Raji (cell line): Measurements from ENCODE around the gene CDH16.

Experiments
- POLR2A ChIP-seq: IDR thresholded peaks from 2 replicates; pipeline ENCODE4 v1.6.1; 2011; ENCODE audit warnings: low read depth, low read length, control low read depth; ENCODE audit not compliant: insufficient read depth

The CDH16 gene

DNA sequence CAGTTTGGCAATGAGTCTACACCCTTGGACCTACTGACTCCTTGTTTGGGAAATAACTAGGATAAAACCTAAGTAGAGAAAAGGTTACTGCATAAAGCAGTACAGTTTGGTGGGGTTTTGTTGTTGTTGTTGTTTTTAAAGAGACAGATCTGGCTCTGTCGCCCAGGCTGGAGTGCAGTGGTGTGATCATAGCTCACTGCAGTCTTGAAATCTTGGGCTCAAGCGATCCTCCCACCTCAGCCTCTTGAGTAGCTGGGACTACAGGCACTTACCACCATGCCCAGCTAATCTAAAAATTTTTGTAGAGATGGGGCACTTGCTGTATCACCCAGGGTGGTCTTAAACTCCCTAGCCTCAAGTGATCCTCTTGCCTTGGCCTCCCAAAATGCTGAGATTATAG, 37.1 kb downstream of the CDH16 start:
- no peak for TF ChIP-seq POLR2A

DNA sequence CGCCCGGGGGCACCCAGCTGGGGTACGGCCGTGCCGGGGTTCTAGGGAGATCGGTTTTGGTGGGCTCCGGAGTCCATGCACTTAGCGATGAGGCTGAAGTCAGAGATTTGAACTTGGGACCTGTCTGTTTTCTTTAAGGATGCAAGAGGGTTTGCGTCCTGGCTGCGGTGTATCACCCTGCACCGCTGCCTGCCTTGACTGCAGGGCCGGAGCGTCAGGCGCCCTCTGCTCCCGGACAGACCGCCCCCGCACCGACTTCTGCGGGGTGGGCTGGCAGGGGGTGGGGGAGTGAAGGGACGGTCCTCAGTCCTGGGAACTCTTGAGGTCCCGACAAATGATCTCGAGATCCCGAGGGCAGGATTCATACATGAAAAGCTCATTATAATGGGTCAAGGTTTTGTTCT, 37.7 kb downstream of the CDH16 start:
- TF ChIP-seq POLR2A = no peak

DNA sequence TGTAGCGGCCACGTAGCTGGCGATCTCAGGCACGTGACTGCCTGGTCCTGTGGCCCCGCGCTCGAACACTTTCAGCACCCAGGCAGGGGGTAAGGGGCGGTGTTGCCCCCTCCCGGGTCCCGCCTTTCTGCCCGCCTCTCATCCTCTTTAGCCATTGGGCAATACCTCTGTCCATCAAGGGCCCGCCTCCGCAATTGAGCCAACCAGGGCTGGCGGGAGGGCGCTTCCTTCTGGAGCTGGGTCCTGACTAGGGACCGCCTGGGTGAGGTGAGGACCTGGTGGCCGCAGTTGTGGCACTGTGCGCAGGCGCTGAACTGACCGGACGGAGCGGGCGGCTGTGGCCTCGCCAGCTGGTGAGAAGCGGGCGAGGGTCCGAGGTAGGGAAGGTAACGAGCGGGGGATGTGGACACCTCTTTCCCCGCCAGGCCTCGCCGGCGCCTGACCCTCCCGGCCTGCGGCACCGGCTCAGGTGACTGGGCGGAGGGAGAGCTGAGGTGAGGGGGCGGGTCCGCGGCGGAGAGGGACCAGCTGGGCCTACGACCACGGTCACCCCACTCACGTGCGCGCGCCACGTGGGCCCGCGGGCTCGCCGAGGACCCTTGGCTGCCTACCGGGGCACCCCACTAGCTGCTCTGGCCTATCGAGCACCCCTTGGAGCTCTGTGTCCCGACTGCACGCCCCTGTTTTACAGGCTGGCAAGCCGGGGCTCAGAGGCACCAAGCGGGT, 38.2 kb downstream of the CDH16 start, which contains the start of gene PDP2:
Gene PDP2, plus strand, starts transcription at position 228 of the 726 bp plus-strand sequence. CDS start 3,770 bp downstream, outside the sequence.
- TF ChIP-seq POLR2A = peak; percentile 88

DNA sequence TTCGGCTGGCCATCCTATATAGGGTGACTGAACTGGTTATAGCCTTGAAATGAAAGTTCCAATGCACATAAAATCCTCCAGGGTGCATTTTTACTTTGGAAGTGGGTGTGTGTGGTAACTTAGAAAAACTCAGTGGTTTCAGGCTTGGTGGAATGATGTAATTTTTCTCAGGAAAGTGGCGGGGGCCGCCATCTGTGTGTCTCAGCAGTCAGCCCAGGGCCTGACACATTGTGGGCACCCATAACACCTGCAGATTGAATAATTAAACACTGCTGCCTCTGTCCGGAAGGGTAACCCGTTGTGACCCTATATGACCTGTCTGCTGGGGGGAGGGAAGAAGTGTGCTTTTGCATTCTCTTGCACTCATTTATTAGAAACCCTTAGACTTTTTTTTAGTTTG, 40.6 kb downstream of the CDH16 start:
- TF ChIP-seq POLR2A = no peak

DNA sequence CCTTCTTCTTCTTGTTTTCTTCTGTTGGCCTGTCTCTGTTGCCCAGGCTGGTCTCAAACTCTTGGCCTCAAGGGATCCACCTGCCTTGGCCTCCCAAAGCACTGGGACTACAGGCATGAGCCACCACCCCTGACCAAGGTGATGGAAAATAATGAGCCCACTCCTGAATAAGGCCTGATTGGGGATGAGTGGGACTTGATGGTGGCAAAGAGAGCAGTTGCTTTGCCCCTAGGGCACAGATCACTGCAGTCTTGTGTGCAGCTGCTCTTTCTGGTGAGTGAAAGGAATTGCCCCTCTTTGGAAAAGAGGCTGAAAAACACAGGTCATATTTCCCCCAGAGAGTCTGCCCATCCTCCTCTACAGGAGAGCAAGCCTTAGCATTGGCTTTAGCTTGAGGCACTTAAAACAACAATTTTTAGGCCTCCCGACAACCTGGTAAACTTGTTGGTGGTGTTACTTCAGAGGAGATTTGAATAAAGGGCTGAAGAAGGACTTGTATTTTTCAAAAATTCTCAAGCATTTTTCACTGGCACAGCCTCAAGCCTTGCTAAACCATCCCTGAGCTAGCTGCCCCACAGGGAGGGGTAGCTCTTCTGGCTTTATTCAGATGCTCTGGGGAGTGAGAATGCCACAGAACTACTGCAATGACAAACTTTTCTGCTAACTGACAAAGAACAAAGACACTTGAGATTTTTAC, 44.5 kb downstream of the CDH16 start:
- no peak for TF ChIP-seq POLR2A

DNA sequence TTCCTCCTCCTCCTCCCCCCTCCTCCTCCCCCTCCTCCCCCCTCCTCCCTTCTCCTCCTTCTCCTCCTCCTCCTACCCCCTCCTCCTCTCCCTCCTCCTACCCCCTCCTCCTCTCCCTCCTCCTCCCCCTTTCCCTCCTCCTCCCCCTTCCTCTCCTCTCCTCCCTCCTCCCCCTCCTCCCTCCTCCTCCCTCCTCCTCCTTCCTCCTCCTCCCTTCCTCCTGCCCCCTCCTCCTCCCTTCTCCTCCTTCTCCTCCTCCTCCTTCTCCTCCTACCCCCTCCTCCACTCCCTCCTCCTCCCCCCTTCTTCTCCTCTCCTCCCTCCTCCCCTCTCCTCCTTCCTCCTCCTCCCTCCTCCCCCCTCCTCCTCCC, 45.0 kb downstream of the CDH16 start:
- no peak for TF ChIP-seq POLR2A

DNA sequence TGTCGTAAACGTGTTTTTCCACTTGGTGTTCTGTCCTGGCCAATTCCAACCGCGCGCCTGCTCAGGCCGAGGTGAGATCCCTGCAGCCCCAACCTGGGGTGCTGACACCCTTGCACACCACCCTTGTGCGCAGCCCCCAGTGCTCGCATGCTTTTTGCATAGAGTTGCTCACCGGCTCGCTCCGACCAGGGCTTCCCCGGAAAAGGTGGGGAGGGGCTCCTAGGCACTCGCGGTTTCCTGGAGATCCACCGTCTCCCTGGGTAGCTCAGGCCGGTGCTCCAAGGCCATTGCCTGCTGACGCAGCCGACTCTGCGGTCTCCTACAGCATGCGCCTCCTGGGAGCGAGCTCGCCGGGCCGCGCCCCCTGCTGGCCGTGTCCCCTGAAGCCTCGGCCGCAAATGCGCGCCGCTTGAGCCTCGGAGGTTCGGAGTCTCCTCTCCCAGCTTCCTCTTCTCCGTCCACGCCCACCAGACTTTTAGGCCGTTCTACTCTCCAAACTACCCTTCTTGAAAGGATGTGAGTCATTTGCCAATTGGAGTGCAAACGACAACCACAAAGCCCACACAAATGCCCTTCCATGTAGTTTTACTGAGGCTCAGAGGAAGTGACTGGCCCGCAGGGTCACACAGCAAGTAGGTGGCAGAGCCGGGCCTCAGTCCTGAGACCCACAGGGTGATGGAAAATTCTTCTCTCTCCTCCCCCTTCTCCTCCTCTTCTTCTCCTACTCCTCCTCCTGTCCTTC, 45.6 kb downstream of the CDH16 start:
- peak; percentile 30; the same call in 1 of the 2 replicates for TF ChIP-seq POLR2A

DNA sequence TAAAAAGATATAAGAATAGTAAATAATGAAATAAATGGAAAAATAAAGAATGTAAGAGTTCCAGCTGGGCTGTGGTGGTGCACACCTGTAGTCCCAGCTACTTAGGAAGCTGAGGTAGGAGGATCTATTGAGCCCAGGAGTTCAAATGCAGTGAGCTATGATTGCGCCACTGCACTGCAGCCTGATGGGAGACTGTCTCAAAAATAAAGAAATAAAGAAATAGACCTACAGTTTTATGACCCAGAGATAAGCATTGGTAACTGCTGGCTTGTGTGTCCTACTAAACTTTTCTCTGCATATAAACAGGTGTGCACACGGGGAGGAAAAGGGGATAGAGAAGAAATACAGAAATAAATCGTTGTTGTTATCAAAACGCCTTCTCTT, 46.1 kb downstream of the CDH16 start:
- TF ChIP-seq POLR2A = no peak

DNA sequence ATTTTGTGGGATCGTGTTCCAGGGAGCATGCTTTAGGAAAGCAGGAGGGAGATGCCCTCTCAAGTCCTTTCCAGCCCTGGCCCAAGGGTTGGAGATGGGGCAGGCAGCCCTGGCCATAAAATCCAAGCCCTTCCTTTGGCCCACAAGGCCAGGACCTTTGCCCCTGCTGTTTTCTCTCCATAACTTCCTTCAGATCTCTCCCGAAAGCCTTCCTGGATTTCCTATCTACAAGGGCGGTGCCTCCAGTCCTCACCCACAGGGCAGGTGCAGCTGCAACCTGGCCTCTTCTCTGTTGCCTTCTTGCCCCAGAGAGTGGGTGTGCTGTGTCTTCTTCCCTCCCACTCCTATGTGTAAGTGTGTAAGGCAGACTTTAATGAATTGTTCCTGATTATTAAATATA, 46.8 kb downstream of the CDH16 start:
- no peak for TF ChIP-seq POLR2A

DNA sequence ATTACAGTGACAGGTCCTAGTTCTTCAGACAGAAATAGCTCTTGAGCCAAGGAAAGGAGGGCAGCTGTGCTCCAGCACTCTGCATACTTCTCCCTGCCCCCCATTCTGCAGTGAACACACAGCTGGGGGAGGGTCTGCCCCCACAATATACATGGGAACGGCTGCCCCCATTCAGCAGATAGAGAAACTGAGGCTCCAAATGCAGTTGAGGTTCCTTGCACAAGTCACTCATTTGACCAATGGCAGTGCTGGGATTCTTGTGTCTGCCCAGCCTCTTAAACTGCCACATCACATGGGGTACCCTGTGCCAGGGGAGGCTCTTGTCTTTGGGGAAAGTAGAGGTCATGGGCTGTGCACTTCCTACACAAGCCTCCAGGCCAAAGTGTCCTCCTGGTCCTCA, 49.3 kb downstream of the CDH16 start:
- TF ChIP-seq POLR2A = no peak

DNA sequence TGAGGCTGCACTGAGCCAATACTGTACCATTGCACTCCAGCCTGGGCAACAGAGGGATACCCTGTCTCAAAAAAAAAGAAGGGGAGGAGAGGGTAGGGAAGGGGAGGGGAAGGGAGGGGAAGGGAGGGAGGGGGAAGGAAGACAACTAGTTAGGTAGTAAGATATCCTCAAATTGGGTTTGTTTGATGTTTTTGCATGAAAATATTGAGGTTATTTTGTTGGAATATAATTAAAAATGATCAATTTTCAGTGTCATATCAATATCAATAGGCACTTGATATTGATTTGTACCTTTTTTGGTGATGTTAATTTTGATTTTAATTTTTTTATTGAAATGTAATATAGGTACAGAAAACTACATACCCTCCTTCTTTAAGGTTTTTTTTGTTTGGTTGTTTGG, 55.0 kb downstream of the CDH16 start:
- no peak for TF ChIP-seq POLR2A

DNA sequence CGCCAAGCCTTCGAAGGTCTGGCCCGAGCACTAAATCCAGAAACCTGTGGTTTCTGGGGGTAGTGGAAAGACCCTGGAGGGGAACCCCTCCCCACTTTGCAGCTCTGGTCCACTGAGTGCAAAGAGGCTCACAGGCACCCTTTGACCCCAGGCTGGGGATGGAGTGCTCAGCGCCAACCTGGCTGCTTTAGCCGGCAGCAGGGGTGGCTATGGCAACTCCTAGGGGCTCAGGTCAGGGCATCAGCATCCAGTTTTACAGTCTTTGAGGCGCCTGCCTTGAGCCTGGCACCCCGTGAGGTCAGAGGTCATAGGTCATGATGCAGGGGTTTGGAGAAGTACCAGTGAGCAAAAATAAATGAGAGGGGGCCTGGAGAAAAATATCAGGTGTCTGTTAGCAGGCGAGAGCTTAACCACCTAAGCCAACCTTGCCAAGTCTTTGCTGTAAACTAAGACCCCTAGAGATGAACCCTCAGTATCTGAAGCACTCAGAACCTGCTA, 56.6 kb downstream of the CDH16 start:
- no peak for TF ChIP-seq POLR2A

DNA sequence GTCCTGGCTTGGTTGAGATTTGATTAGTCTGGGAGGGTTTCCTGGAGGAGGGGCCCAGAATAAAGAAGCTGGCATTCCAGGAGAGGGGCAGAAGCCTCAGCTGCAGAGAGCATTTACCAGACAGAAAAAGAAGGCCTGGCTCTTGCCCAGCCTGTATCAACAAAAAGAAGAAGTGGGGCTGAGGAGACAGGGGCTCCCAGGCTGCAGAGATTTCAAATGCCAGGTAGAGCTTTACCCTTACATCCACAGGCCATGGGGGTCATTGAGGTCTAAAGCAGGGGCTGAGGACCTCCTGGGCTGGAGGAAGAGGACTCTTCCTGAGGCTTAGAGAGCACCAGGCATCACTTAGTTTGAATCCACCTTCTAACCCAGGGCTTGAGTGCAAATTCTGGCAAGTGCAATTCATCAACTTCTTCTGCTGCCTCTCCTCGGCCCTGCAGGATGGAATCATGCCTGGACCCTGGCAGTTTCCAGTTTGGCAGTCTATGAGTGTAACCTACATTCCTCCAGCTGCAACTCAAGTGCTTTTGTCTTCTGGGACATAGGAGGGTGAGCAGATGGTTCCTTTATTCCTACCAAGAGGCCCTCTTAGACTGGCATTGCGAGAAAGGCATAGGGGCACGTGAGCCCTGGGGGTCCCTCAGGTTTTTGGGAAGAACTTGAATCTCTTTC, 59.2 kb downstream of the CDH16 start:
- no peak for TF ChIP-seq POLR2A

DNA sequence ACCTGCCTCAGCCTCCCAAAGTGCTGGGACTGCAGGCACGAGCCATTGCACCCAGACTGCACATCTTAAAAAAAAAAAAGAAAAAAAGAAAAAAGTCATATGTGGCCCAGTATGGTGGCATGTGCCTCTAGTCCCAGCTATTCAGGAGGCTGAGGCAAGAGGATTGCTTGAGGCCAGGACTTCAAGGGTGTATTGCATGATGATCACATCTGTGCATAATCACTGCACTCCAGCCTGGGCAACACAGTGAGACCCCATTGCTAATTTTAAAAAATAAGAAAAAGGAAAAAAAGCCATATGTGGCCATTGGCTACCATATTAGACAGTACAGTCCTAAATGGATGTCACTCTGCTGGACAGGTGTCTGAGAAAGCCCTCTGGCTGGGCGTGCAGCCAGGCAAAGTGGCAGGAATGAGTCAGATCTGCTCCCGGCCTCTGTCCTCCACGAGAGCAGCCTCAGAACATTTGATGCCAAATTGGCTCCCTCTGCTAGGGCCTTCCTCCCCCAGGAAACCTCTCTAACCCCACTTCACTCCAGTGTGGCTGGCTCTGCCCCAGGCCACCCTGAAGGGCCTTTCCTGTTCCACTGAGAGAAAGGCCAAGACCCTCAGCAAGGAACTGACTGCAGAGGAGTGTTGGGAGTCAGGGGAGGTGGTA, 59.8 kb downstream of the CDH16 start:
- no peak for TF ChIP-seq POLR2A
